ENCODE data around the gene MAT2B. TPM values are rescaled to one million over a fixed set of nuclear protein-coding genes. Genes with fewer than 3 reads are reported as not detected.

Gene MAT2B
- total and polyA plus RNA-seq, 2 of the 13 experiments (the other 11 are each of a cell fraction or from before 2014, with no cell fraction given), result 20.2 to 37.1 TPM

- H3K27ac ChIP-seq (ENCODE audit: extremely low read length, insufficient read depth, low read length), result no peak overlapping the region
- no peak overlapping the region for H3K9ac ChIP-seq (ENCODE audit: insufficient read depth, low read depth, low read length)
- in situ Hi-C loops (cut with HindIII; ENCODE audit: extremely low pct_ligation_motif_present, low pct_unique_long_range_greater_than_20kb) (loop anchor here (10.0 to 25.0 kb wide), 2 partner anchors 453 to 1650 kb away; no protein-coding TSS in a partner anchor), intact Hi-C loops (cut with micrococcal nuclease; ENCODE audit: unreplicated experiment) (loop anchor here (5.0 kb wide), 1 partner anchor 1110 kb away; no protein-coding TSS in a partner anchor)
- H3K4me3 ChIP-seq (replicated peaks in 1 of 3; ENCODE audit: insufficient read depth in 1 of 3, low read depth in 2 of 3, low read length in 3 of 3), result no peak overlapping the region
- H3K36me3 ChIP-seq (replicated peaks in 1 of 2; ENCODE audit: control insufficient read depth in 1 of 2, insufficient read depth in 2 of 2, low read length in 2 of 2), result no peaks in the 10 kb centered on the region
- peaks cover 27% of the 10 kb centered on the region for H3K4me1 ChIP-seq (ENCODE audit: insufficient read depth, low read length)
- H3K9me3 ChIP-seq (ENCODE audit: low read length), result no peaks in the 10 kb centered on the region
- H3K4me2 ChIP-seq (ENCODE audit: low read depth, low read length), result no peak overlapping the region
- no peak for FAIRE-seq
- 3% methylated on average over 3 of the region's 3 CpGs for WGBS (ENCODE audit: low lambda C conversion rate)
- no peak for DNase-seq (ENCODE audit: low spot score)
- ATAC-seq, result no peak
- CTCF ChIA-PET (ENCODE audit: low intra/inter-chr PET ratio, low total read pairs), result no interaction called here
- no peak for TF ChIP-seq PCBP1 (IDR thresholded peaks at IDR 0.05; ENCODE audit: borderline replicate concordance, low read depth, low read length)
- no peak for TF ChIP-seq ADNP (CRISPR knock-in tag; IDR thresholded peaks at IDR 0.05)
- no peak for TF ChIP-seq BHLHE40 (IDR thresholded peaks at IDR 0.05; ENCODE audit: low read length)
- no peak for TF ChIP-seq BRCA1 (CRISPR knock-in tag; IDR thresholded peaks at IDR 0.05)
- TF ChIP-seq ZHX1 (CRISPR knock-in tag; IDR thresholded peaks at IDR 0.05; ENCODE audit: low read depth), result no peak
- TF ChIP-seq, protein P1, sequence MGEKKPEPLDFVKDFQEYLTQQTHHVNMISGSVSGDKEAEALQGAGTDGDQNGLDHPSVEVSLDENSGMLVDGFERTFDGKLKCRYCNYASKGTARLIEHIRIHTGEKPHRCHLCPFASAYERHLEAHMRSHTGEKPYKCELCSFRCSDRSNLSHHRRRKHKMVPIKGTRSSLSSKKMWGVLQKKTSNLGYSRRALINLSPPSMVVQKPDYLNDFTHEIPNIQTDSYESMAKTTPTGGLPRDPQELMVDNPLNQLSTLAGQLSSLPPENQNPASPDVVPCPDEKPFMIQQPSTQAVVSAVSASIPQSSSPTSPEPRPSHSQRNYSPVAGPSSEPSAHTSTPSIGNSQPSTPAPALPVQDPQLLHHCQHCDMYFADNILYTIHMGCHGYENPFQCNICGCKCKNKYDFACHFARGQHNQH (CRISPR knock-in tag; IDR thresholded peaks at IDR 0.05), result no peak
- TF ChIP-seq SMYD3 (CRISPR knock-in tag; IDR thresholded peaks at IDR 0.05), result no peak
- TF ChIP-seq, protein P2, sequence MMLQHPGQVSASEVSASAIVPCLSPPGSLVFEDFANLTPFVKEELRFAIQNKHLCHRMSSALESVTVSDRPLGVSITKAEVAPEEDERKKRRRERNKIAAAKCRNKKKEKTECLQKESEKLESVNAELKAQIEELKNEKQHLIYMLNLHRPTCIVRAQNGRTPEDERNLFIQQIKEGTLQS (CRISPR knock-in tag; IDR thresholded peaks at IDR 0.05), result no peak
- TF ChIP-seq CEBPB (IDR thresholded peaks at IDR 0.05; ENCODE audit: borderline replicate concordance, low read depth, low read length), result no peak
- TF ChIP-seq ZNF282 (IDR thresholded peaks at IDR 0.05; ENCODE audit: partially characterized antibody), result no peak
- TF ChIP-seq, protein P3, sequence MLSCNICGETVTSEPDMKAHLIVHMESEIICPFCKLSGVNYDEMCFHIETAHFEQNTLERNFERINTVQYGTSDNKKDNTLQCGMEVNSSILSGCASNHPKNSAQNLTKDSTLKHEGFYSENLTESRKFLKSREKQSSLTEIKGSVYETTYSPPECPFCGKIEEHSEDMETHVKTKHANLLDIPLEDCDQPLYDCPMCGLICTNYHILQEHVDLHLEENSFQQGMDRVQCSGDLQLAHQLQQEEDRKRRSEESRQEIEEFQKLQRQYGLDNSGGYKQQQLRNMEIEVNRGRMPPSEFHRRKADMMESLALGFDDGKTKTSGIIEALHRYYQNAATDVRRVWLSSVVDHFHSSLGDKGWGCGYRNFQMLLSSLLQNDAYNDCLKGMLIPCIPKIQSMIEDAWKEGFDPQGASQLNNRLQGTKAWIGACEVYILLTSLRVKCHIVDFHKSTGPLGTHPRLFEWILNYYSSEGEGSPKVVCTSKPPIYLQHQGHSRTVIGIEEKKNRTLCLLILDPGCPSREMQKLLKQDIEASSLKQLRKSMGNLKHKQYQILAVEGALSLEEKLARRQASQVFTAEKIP (CRISPR knock-in tag; IDR thresholded peaks at IDR 0.05; ENCODE audit: borderline replicate concordance), result no peak
- TF ChIP-seq THAP11 (CRISPR knock-in tag; IDR thresholded peaks at IDR 0.05), result no peak
- no peak for TF ChIP-seq ZSCAN9 (CRISPR knock-in tag; IDR thresholded peaks at IDR 0.05; ENCODE audit: borderline replicate concordance)
- peaks cover 0 to 2% of the 10 kb centered on the region in 2 experiments; a peak in 1 of 5 replicates for H3K27me3 ChIP-seq (ENCODE audit: control insufficient read depth in 1 of 2, insufficient read depth in 2 of 2, low read length in 2 of 2)
- BruUV-seq (replicated peaks), result no TSS peak
- no peaks in the 10 kb centered on the region for H4K20me1 ChIP-seq (ENCODE audit: insufficient read depth, low read length)
- no peaks in the 10 kb centered on the region for H3K79me2 ChIP-seq (ENCODE audit: insufficient read depth, low read length)
- H2AFZ ChIP-seq (ENCODE audit: low read length), result no peak overlapping the region
- POLR2A ChIA-PET, result no interaction called here
Measured at GRCh38 chr5:163562071-163562470, 56.7 kb downstream of the MAT2B start.
